SK-N-SH (cell line): ENCODE measurements around the gene ARHGAP26. TPM values are rescaled to one million over a fixed set of nuclear protein-coding genes. Genes with fewer than 3 reads are reported as not detected.

ENCODE experiments used
- CTCF ChIA-PET: fragments of 300-600, 350-600 bp; formaldehyde crosslinking; extraction: SDS; loops from one replicate; lab custom pipeline; 2021; lab: Yijun Ruan, JAX
- POLR2A ChIA-PET: fragments of 350-600 bp; sonication (Branson Sonifier 250); formaldehyde crosslinking; extraction: SDS; loops from one replicate; lab custom pipeline; 2020; ENCODE audit warnings: antibody characterized with exemption, inconsistent platforms; lab: Yijun Ruan, JAX
- DNase-seq: peaks from one replicate; pipeline ENCODE4 v3.0.0; 2012
- H2AFZ ChIP-seq: fragments of 200-600 bp; sonication (generic); 2 replicates; pipeline ENCODE4 v1.8.1; 2016; ENCODE audit warnings: antibody characterized with exemption, mild to moderate bottlenecking, low read depth
- H3F3A ChIP-seq: fragments of 200-600 bp; sonication (generic); replicated peaks from 2 replicates; pipeline ENCODE3; 2016; ENCODE audit warnings: antibody characterized with exemption, mild to moderate bottlenecking; ENCODE audit not compliant: insufficient read depth
- H3K27ac ChIP-seq, 2 experiments: fragments of 200-500 bp in 1 of 2; fragments of 200-600 bp in 1 of 2; sonication (Bioruptor generic) in 1 of 2; sonication (generic), shearing (Covaris generic) in 1 of 2; 2 replicates each; pipeline versions ENCODE4 v1.5.1 to v1.6.1; 2014 to 2016; ENCODE audit warnings: low read depth in 2 of 2, inconsistent platforms in 1 of 2, low read length in 1 of 2, mild to moderate bottlenecking in 1 of 2, mixed read lengths in 1 of 2
- H3K27me3 ChIP-seq: fragments of 200-600 bp; sonication (generic), shearing (Covaris generic); 2 replicates; pipeline ENCODE4 v1.6.1; 2016; ENCODE audit warnings: mixed run types; ENCODE audit not compliant: insufficient read depth
- H3K36me3 ChIP-seq, 2 experiments: fragments of 200-500 bp in 1 of 2; fragments of 200-600 bp in 1 of 2; sonication (Bioruptor generic) in 1 of 2; sonication (generic) in 1 of 2; replicated peaks in 1 of 2; 2 replicates each; pipeline versions ENCODE3 to v1.5.1; 2014 to 2016; ENCODE audit warnings: low read length in 1 of 2, mild to moderate bottlenecking in 1 of 2; ENCODE audit not compliant: insufficient read depth in 2 of 2, control insufficient read depth in 1 of 2
- H3K4me1 ChIP-seq, 2 experiments: fragments of 200-500 bp in 1 of 2; fragments of 200-600 bp in 1 of 2; sonication (Bioruptor generic) in 1 of 2; sonication (generic), shearing (Covaris generic) in 1 of 2; 2 replicates each; pipeline versions ENCODE4 v1.5.1 to v1.6.1; 2014 to 2016; ENCODE audit warnings: low read depth in 1 of 2, low read length in 1 of 2, mixed run types in 1 of 2; ENCODE audit not compliant: insufficient read depth in 2 of 2, control insufficient read depth in 1 of 2
- H3K4me2 ChIP-seq: fragments of 200-600 bp; sonication (generic), shearing (Covaris generic); 2 replicates; pipeline ENCODE4 v1.6.1; 2017; ENCODE audit warnings: mixed run types
- H3K4me3 ChIP-seq, 2 experiments: fragments of 200-500 bp in 1 of 2; fragments of 200-600 bp in 1 of 2; sonication (Bioruptor generic) in 1 of 2; sonication (generic), shearing (Covaris generic) in 1 of 2; 2 replicates each; pipeline versions ENCODE4 v1.5.1 to v1.8.1; 2014 to 2016; ENCODE audit warnings: low read depth in 2 of 2, inconsistent platforms in 1 of 2, low read length in 1 of 2, mild to moderate bottlenecking in 1 of 2, mixed read lengths in 1 of 2, moderate library complexity in 1 of 2
- H3K79me2 ChIP-seq: fragments of 200-600 bp; sonication (generic); 2 replicates; pipeline ENCODE4 v1.8.1; 2017; ENCODE audit warnings: mild to moderate bottlenecking; ENCODE audit not compliant: insufficient read depth
- H3K9ac ChIP-seq: fragments of 200-600 bp; sonication (generic); 2 replicates; pipeline ENCODE4 v1.6.1; 2017; ENCODE audit warnings: mixed run types
- H3K9me2 ChIP-seq: fragments of 200-600 bp; sonication (generic); 2 replicates; pipeline ENCODE4 v1.6.1; 2017; ENCODE audit warnings: mixed run types
- H3K9me3 ChIP-seq: fragments of 200-600 bp; sonication (generic); 2 replicates; pipeline ENCODE4 v1.6.1; 2017; ENCODE audit warnings: mixed run types, mild to moderate bottlenecking, moderate library complexity
- H4K20me1 ChIP-seq: fragments of 200-600 bp; sonication (generic); 2 replicates; pipeline ENCODE4 v1.6.1; 2017; ENCODE audit warnings: mild to moderate bottlenecking, mixed run types; ENCODE audit not compliant: insufficient read depth
- ELF1 ChIP-seq: IDR thresholded peaks from 2 replicates; pipeline ENCODE4 v1.4.0; 2012
- EP300 ChIP-seq, 2 experiments: IDR thresholded peaks; 2 replicates each; pipeline versions ENCODE4 v1.4.0 to v1.6.1; 2012; ENCODE audit warnings: borderline replicate concordance in 1 of 2, low read depth in 1 of 2, low read length in 1 of 2
- FOXJ3 ChIP-seq: sonication (generic); formaldehyde crosslinking; IDR thresholded peaks from 2 replicates; pipeline ENCODE4 v1.5.1; 2020; ENCODE audit warnings: mild to moderate bottlenecking, missing genetic modification reagents
- JUND ChIP-seq: IDR thresholded peaks from 2 replicates; pipeline ENCODE4 v1.4.0; 2012
- MXI1 ChIP-seq: IDR thresholded peaks from 2 replicates; pipeline ENCODE4 v1.6.1; 2012; ENCODE audit warnings: mild to moderate bottlenecking, low read depth, low read length, improper control_type of control experiment
- NFIC ChIP-seq: IDR thresholded peaks from 2 replicates; pipeline ENCODE4 v1.4.0; 2012; ENCODE audit warnings: borderline replicate concordance
- NRF1 ChIP-seq: IDR thresholded peaks from 2 replicates; pipeline ENCODE4 v1.6.1; 2012; ENCODE audit warnings: low read depth, mild to moderate bottlenecking, low read length
- SIN3A ChIP-seq: IDR thresholded peaks from 2 replicates; pipeline ENCODE4 v1.6.1; 2012; ENCODE audit warnings: low read depth, mild to moderate bottlenecking, low read length, moderate library complexity, borderline replicate concordance
- TEAD4 ChIP-seq: IDR thresholded peaks from 2 replicates; pipeline ENCODE4 v1.4.0; 2012; ENCODE audit warnings: mild to moderate bottlenecking, borderline replicate concordance; ENCODE audit not compliant: insufficient read depth
- WGBS: methylation state at CpG from one replicate; pipeline ENCODE4 v1.1.6; 2017; ENCODE audit warnings: low lambda C conversion rate; 5-methylcytosine and 5-hydroxymethylcytosine counted together
- polyA plus RNA-seq, 3 experiments: library from polyadenylated mRNA; depleted of rRNA; stranded (reverse); fragments of >200 nt; gene quantifications; 2 replicates each; pipeline ENCODE4 v1.2.3, GENCODE V29; 2012
- TF ChIP-seq, protein P1 (sequence below): IDR thresholded peaks from 2 replicates; pipeline ENCODE4; 2012
- TF ChIP-seq, protein P2 (sequence below): IDR thresholded peaks from 2 replicates; pipeline ENCODE4 v1.6.1; 2012; ENCODE audit warnings: mild to moderate bottlenecking, low read depth, low read length, moderate library complexity
- TF ChIP-seq, protein P3 (sequence below): fragments of 200-600 bp; sonication (generic); IDR thresholded peaks from 2 replicates; pipeline ENCODE4 v1.6.1; 2017; ENCODE audit warnings: antibody characterized with exemption, mild to moderate bottlenecking, moderate library complexity

ARHGAP26 gene
- polyA plus RNA-seq, 1 of the 3 experiments (the other 2 are of a cell fraction) = 6.1 TPM

DNA sequence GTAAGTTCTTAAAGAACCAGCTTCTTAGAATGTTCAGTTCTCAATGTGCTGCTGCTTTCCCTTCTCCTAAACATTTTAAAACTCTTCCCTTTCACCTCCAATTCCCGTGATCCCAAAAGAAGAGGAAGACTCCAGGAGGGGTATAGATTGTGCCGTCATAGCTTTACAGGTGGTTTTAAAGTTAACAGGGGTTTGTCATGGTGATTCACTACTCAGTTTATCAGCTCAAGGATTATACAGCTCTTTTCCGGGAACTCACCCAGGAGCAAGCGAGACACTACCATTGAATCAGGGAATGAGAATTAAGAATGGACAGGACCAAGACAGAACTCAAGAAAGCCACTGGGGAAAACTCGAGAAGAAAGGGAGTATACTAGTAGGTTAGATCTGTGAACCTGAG is 454.5 kb downstream of the ARHGAP26 start:
- Histone ChIP-seq H3K79me2 (no peaks in the 10 kb centered on the region), H4K20me1 (no peaks in the 10 kb centered on the region), H3K27ac (no peak overlapping the region), H2AFZ (no peak overlapping the region), H3K9ac (no peak overlapping the region), H3K4me3 (no peak overlapping the region), H3K36me3 (peaks cover 0 to 6% of the 10 kb centered on the region in 2 experiments), H3K9me3 (no peaks in the 10 kb centered on the region), H3K4me2 (no peak overlapping the region), H3K9me2 (no peaks in the 10 kb centered on the region), H3K4me1 (peaks cover 8 to 22% of the 10 kb centered on the region in 2 experiments; a peak in 3 of 4 replicates), H3F3A (no peaks in the 10 kb centered on the region)
- 88% methylated on average over 5 of the region's 5 CpGs for WGBS
- no peak for DNase-seq
- CTCF ChIA-PET = interaction anchor here (1.0 kb wide), 1 partner anchor 11 kb away, joined by 3 read pairs; no protein-coding TSS in a partner anchor
- POLR2A ChIA-PET = no interaction called here
- TF ChIP-seq NRF1 (no peak), TEAD4 (no peak), MXI1 (no peak), FOXJ3 (CRISPR knock-in tag) (no peak), ELF1 (no peak), EP300 (IDR thresholded peaks at IDR 0.05; ENCODE audit: borderline replicate concordance in 1 of 2, low read depth in 1 of 2, low read length in 1 of 2) (no peak), NFIC (no peak), SIN3A (no peak), JUND (no peak)
- TF ChIP-seq, protein P1, sequence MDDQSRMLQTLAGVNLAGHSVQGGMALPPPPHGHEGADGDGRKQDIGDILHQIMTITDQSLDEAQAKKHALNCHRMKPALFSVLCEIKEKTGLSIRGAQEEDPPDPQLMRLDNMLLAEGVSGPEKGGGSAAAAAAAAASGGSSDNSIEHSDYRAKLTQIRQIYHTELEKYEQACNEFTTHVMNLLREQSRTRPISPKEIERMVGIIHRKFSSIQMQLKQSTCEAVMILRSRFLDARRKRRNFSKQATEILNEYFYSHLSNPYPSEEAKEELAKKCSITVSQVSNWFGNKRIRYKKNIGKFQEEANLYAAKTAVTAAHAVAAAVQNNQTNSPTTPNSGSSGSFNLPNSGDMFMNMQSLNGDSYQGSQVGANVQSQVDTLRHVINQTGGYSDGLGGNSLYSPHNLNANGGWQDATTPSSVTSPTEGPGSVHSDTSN = no peak
- TF ChIP-seq, protein P2, sequence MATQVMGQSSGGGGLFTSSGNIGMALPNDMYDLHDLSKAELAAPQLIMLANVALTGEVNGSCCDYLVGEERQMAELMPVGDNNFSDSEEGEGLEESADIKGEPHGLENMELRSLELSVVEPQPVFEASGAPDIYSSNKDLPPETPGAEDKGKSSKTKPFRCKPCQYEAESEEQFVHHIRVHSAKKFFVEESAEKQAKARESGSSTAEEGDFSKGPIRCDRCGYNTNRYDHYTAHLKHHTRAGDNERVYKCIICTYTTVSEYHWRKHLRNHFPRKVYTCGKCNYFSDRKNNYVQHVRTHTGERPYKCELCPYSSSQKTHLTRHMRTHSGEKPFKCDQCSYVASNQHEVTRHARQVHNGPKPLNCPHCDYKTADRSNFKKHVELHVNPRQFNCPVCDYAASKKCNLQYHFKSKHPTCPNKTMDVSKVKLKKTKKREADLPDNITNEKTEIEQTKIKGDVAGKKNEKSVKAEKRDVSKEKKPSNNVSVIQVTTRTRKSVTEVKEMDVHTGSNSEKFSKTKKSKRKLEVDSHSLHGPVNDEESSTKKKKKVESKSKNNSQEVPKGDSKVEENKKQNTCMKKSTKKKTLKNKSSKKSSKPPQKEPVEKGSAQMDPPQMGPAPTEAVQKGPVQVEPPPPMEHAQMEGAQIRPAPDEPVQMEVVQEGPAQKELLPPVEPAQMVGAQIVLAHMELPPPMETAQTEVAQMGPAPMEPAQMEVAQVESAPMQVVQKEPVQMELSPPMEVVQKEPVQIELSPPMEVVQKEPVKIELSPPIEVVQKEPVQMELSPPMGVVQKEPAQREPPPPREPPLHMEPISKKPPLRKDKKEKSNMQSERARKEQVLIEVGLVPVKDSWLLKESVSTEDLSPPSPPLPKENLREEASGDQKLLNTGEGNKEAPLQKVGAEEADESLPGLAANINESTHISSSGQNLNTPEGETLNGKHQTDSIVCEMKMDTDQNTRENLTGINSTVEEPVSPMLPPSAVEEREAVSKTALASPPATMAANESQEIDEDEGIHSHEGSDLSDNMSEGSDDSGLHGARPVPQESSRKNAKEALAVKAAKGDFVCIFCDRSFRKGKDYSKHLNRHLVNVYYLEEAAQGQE = no peak
- TF ChIP-seq, protein P3, sequence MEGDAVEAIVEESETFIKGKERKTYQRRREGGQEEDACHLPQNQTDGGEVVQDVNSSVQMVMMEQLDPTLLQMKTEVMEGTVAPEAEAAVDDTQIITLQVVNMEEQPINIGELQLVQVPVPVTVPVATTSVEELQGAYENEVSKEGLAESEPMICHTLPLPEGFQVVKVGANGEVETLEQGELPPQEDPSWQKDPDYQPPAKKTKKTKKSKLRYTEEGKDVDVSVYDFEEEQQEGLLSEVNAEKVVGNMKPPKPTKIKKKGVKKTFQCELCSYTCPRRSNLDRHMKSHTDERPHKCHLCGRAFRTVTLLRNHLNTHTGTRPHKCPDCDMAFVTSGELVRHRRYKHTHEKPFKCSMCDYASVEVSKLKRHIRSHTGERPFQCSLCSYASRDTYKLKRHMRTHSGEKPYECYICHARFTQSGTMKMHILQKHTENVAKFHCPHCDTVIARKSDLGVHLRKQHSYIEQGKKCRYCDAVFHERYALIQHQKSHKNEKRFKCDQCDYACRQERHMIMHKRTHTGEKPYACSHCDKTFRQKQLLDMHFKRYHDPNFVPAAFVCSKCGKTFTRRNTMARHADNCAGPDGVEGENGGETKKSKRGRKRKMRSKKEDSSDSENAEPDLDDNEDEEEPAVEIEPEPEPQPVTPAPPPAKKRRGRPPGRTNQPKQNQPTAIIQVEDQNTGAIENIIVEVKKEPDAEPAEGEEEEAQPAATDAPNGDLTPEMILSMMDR = no peak
- TF ChIP-seq, all 33 proteins: peak for 0
- no peaks in the 10 kb centered on the region for H3K27me3 ChIP-seq
